Measurements from ENCODE around the gene S100A5. TPM values are rescaled to one million over a fixed set of nuclear protein-coding genes. Genes with fewer than 3 reads are reported as not detected.
"Not testable (repeated sequence)": the region's sequence is repeated elsewhere in the genome, so short reads cannot be mapped to it uniquely, and the experiment has no call there.

The S100A5 gene
- total and polyA plus RNA-seq, 7 experiments from 2014 or later, result 0.78 to 2.0 (median 1.2) TPM; not detected in 2

DNA sequence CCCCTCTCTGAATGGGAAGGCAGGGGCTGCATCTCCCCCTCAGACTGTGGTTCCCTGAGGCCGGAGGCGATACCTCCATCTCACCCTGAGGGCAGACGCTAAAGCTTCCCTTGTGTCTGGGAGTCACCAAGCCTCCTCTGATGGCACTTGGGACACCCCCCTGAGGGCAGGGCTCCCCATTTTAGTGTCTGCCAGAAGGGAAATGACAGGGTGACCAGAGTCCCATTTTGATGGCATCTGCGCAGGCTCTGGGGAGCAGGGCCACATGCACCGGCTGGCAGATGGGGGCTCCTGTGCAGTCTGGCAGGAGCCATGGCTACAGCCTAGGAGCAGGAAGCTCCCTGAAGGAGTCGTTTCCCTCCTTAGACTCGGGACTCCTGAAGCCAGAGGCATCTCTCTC lies 23.3 kb upstream of the S100A5 start:
- H3K4me1 ChIP-seq (ENCODE audit: control insufficient read depth in 2 of 2, insufficient read depth in 2 of 2, low read length in 2 of 2), result peaks cover 12 to 13% of the 10 kb centered on the region in 2 donors
- H3K4me3 ChIP-seq (ENCODE audit: low read length), result no peak overlapping the region
- Mint-ChIP-seq H3K36me3 (no peaks in the 10 kb centered on the region), H3K27ac (peak overlapping the region in 1 of 9 donors; percentile 56), H3K9me3 (no peaks in the 10 kb centered on the region), H3K27me3 (no peaks in the 10 kb centered on the region), H3K4me3 (no peak overlapping the region), H3K4me1 (peaks cover 25 to 36% (median 27%) of the 10 kb centered on the region in 7 donors)
- no peak for ATAC-seq
- H3K27ac ChIP-seq (ENCODE audit: low read depth, low read length), result no peak overlapping the region
- H3K9me3 ChIP-seq (ENCODE audit: control insufficient read depth in 2 of 3, low read length in 3 of 3), result no peaks in the 10 kb centered on the region
- ChIA-PET CTCF (interaction anchor here (1.3 to 4.1 kb wide), 3 partner anchors 19 to 53 kb away, joined by 3 to 31 read pairs (median 16); partner anchors contain the start of gene S100A4), POLR2A (interaction anchor here (0.6 to 1.9 kb wide), 7 partner anchors 19 to 590 kb away, joined by 3 to 6 read pairs (median 3); partner anchors contain the start of genes S100A4 and S100A5)
- H3K36me3 ChIP-seq (ENCODE audit: control insufficient read depth in 2 of 3, insufficient read depth in 3 of 3, low read length in 3 of 3), result no peaks in the 10 kb centered on the region
- H3K27me3 ChIP-seq (ENCODE audit: control insufficient read depth in 2 of 2, insufficient read depth in 2 of 2, low read length in 2 of 2), result no peaks in the 10 kb centered on the region
- intact Hi-C loops (cut with micrococcal nuclease), result no loop called here
- no peak for DNase-seq

DNA sequence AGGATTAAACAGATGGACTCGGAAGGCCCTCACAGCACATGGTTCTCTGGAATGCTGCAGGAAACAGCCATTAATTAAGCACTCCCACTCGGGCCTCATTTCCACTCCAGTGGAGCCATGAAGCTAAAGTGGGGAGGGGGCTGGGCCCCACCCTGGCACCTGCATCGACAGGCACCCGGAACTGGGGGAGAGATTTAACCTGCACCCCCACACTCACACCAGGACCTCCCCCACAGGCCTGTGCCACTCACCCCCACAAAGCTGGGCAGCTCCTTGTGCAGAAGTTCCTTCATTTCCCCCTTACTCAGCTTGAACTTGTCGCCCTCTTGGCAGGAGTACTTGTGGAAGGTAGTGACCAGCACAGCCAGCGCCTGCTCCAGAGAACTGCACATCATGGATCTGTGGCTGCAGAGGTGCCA lies 22.8 kb upstream of the S100A5 start:
- POLR2A ChIA-PET, result interaction anchor here (0.9 to 1.9 kb wide), 5 partner anchors 18 to 166 kb away, joined by 3 to 6 read pairs (median 4); partner anchors contain the start of genes S100A4 and S100A5

DNA sequence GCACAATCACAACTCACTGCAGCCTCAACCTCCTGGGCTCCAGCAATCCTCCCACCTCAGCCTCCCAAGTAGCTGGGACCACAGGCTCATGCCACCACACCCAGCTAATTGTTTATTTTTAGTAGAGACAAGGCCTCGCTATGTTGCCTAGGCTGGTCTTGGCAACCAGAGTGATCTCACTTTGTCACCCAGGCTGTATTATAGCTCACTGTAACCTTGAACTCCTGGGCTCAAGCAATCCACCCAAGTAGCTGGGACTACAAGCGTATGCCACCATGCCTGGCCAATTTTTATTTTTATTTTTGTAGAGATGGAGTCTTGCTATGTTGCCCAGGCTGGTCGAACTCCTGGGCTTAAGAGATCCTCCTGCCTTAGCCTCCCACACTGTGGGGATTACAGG lies 21.3 kb upstream of the S100A5 start:
- H3K9me3 ChIP-seq (ENCODE audit: control insufficient read depth in 2 of 3, low read length in 3 of 3); H3K27me3 Mint-ChIP-seq; H3K4me3 Mint-ChIP-seq; H3K9me3 Mint-ChIP-seq; ATAC-seq; H3K27ac ChIP-seq (ENCODE audit: low read depth, low read length); H3K36me3 Mint-ChIP-seq; H3K4me3 ChIP-seq (ENCODE audit: low read length); H3K27me3 ChIP-seq (ENCODE audit: control insufficient read depth in 2 of 2, insufficient read depth in 2 of 2, low read length in 2 of 2); DNase-seq; H3K36me3 ChIP-seq (ENCODE audit: control insufficient read depth in 2 of 3, insufficient read depth in 3 of 3, low read length in 3 of 3); intact Hi-C loops (cut with micrococcal nuclease): not testable (repeated sequence)
- POLR2A ChIA-PET, result interaction anchor here (1.1 to 1.5 kb wide), 4 partner anchors 10 to 29 kb away, joined by 4 to 10 read pairs (median 6); partner anchors contain the start of gene S100A5
- peaks cover 12 to 19% (median 13%) of the 10 kb centered on the region in 7 donors for H3K4me1 Mint-ChIP-seq
- peak overlapping the region in 1 of 9 donors; percentile 31 for H3K27ac Mint-ChIP-seq
- CTCF ChIA-PET, result interaction anchor here (0.7 kb wide), 1 partner anchor 13 kb away, joined by 3 read pairs; no protein-coding TSS in a partner anchor
- peaks cover 4 to 13% of the 10 kb centered on the region in 2 donors for H3K4me1 ChIP-seq (ENCODE audit: control insufficient read depth in 2 of 2, insufficient read depth in 2 of 2, low read length in 2 of 2)

More for the DNA sequence above, 22.8 kb upstream of the S100A5 start:
- Mint-ChIP-seq H3K27me3 (no peaks in the 10 kb centered on the region), H3K4me1 (peaks cover 22 to 31% (median 24%) of the 10 kb centered on the region in 7 donors), H3K27ac (peak overlapping the region in 2 of 9 donors; percentile 42 to 56), H3K9me3 (no peaks in the 10 kb centered on the region), H3K4me3 (no peak overlapping the region), H3K36me3 (no peaks in the 10 kb centered on the region)
- ATAC-seq (no peak), DNase-seq (no peak)
- CTCF ChIA-PET, result interaction anchor here (1.3 to 4.1 kb wide), 3 partner anchors 18 to 53 kb away, joined by 3 to 31 read pairs (median 16); partner anchors contain the start of gene S100A4
- intact Hi-C loops (cut with micrococcal nuclease), result no loop called here
- no peak overlapping the region for H3K4me3 ChIP-seq (ENCODE audit: low read length)
- no peaks in the 10 kb centered on the region for H3K36me3 ChIP-seq (ENCODE audit: control insufficient read depth in 2 of 3, insufficient read depth in 3 of 3, low read length in 3 of 3)
- H3K9me3 ChIP-seq (ENCODE audit: control insufficient read depth in 2 of 3, low read length in 3 of 3), result no peaks in the 10 kb centered on the region
- H3K27me3 ChIP-seq (ENCODE audit: control insufficient read depth in 2 of 2, insufficient read depth in 2 of 2, low read length in 2 of 2), result no peaks in the 10 kb centered on the region
- no peak overlapping the region for H3K27ac ChIP-seq (ENCODE audit: low read depth, low read length)
- peaks cover 12 to 13% of the 10 kb centered on the region in 2 donors for H3K4me1 ChIP-seq (ENCODE audit: control insufficient read depth in 2 of 2, insufficient read depth in 2 of 2, low read length in 2 of 2)

DNA sequence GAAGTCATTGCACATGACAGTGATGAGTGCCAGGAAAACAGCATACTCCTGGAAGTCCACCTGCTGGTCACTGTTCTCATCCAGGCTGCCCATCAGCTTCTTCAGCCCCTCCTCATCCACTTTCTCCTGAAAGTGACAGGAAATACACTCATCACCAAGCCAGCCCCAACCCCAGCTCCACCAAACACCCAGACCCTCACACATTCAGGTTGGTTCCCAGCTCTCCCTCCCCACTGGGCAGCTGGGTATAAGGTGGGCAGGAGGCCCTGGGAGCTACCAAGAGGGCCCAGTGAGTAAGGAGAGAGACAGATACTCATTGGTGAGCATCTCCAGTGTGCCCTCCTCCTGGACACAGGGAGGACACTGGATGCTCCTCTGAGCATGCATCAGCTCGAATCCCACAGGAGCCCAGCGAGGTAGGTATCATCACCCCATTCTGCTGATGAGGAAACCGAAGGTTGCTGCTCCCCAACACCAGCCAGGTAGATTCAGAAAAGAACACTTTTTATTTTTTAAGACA lies 20.8 kb upstream of the S100A5 start:
- Histone ChIP-seq H3K4me1 (ENCODE audit: control insufficient read depth in 2 of 2, insufficient read depth in 2 of 2, low read length in 2 of 2) (peaks cover 4 to 8% of the 10 kb centered on the region in 2 donors), H3K9me3 (ENCODE audit: control insufficient read depth in 2 of 3, low read length in 3 of 3) (no peaks in the 10 kb centered on the region), H3K36me3 (ENCODE audit: control insufficient read depth in 2 of 3, insufficient read depth in 3 of 3, low read length in 3 of 3) (no peaks in the 10 kb centered on the region), H3K27me3 (ENCODE audit: control insufficient read depth in 2 of 2, insufficient read depth in 2 of 2, low read length in 2 of 2) (no peaks in the 10 kb centered on the region), H3K27ac (ENCODE audit: low read depth, low read length) (no peak overlapping the region), H3K4me3 (ENCODE audit: low read length) (no peak overlapping the region)
- intact Hi-C loops (cut with micrococcal nuclease), result no loop called here
- no peaks in the 10 kb centered on the region for H3K36me3 Mint-ChIP-seq
- no peak overlapping the region for H3K4me3 Mint-ChIP-seq
- CTCF ChIA-PET, result interaction anchor here (0.7 to 1.5 kb wide), 3 partner anchors 12 to 29 kb away, joined by 3 to 6 read pairs (median 4); partner anchors contain the start of gene S100A5
- H3K27me3 Mint-ChIP-seq, result no peaks in the 10 kb centered on the region
- peak overlapping the region in 2 of 9 donors; percentile 33 to 67 for H3K27ac Mint-ChIP-seq
- ATAC-seq (no peak), DNase-seq (no peak)
- peaks cover 7 to 15% (median 8%) of the 10 kb centered on the region in 7 donors for H3K4me1 Mint-ChIP-seq
- POLR2A ChIA-PET, result interaction anchor here (1.1 to 1.5 kb wide), 4 partner anchors 10 to 29 kb away, joined by 4 to 10 read pairs (median 6); partner anchors contain the start of gene S100A5
- H3K9me3 Mint-ChIP-seq, result no peaks in the 10 kb centered on the region

DNA sequence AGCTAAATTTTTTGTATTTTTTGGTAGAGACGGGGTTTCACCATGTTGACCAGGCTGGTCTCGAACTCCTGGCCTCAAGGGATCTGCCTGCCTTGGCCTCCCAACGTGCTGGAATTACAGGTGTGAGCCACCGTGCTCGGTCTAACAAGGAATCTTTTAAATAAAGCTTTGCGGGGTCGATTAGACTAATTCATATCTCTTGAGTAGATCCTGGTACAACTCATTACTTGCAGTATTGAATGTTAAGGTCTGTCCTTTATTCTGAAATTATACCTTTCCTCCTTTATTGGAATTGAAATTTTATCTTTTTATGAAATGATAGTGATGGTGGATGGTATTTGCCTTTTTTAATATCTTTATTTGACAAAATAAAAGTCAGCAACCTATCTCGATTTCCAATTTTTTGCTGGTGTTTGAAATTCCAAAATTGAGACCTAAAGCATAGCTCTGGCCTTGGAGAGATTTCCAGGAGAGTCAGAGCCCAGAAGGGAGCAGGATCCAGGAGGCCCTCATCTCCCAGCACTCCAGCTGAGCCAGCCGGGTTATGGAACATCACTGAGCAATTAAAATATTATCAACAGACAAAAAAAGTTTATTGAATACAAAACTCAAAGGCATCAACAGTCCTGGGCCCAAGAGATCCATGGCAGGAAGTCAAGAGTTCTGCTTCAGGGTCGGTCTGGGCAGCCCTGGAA lies 20.2 kb upstream of the S100A5 start:
- no peaks in the 10 kb centered on the region for H3K9me3 Mint-ChIP-seq
- POLR2A ChIA-PET, result interaction anchor here (0.6 to 1.5 kb wide), 4 partner anchors 9 to 23 kb away, joined by 3 to 6 read pairs (median 4); partner anchors contain the start of gene S100A5
- ATAC-seq (no peak), DNase-seq (no peak)
- no peaks in the 10 kb centered on the region for H3K36me3 ChIP-seq (ENCODE audit: control insufficient read depth in 2 of 3, insufficient read depth in 3 of 3, low read length in 3 of 3)
- intact Hi-C loops (cut with micrococcal nuclease), result no loop called here
- H3K4me3 ChIP-seq (ENCODE audit: low read length), result no peak overlapping the region
- CTCF ChIA-PET, result interaction anchor here (0.9 to 1.5 kb wide), 2 partner anchors 19 to 28 kb away, joined by 4 to 6 read pairs; partner anchors contain the start of gene S100A5
- no peak overlapping the region for H3K27ac ChIP-seq (ENCODE audit: low read depth, low read length)
- H3K27ac Mint-ChIP-seq, result peak overlapping the region in 1 of 9 donors; percentile 4
- H3K36me3 Mint-ChIP-seq, result no peaks in the 10 kb centered on the region
- peaks cover 3 to 13% (median 4%) of the 10 kb centered on the region in 7 donors for H3K4me1 Mint-ChIP-seq
- no peak overlapping the region for H3K4me3 Mint-ChIP-seq
- no peaks in the 10 kb centered on the region for H3K27me3 ChIP-seq (ENCODE audit: control insufficient read depth in 2 of 2, insufficient read depth in 2 of 2, low read length in 2 of 2)
- no peaks in the 10 kb centered on the region for H3K9me3 ChIP-seq (ENCODE audit: control insufficient read depth in 2 of 3, low read length in 3 of 3)
- H3K4me1 ChIP-seq (ENCODE audit: control insufficient read depth in 2 of 2, insufficient read depth in 2 of 2, low read length in 2 of 2), result peaks cover 2% of the 10 kb centered on the region in 2 donors
- H3K27me3 Mint-ChIP-seq, result no peaks in the 10 kb centered on the region

DNA sequence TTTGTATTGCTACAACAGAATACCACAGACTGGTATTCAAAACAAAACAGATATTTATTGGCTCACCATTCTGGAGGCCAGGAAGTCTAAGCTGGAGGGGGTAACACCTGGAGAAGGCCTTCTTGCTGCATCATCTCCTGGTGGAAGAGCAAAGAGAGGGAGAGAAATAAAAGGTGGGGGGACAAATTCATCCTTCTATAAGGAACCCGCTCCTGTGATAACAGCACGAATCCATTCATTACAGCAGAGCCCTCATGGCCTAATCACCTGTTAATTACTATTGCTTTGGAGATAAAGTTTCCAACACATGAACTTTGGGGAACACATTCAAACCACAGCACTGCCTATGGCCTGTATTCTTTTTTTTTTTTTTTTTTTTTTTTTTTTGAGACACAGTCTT lies 19.5 kb upstream of the S100A5 start:
- Histone ChIP-seq H3K4me1 (ENCODE audit: control insufficient read depth in 2 of 2, insufficient read depth in 2 of 2, low read length in 2 of 2) (no peaks in the 10 kb centered on the region), H3K36me3 (ENCODE audit: control insufficient read depth in 2 of 3, insufficient read depth in 3 of 3, low read length in 3 of 3) (no peaks in the 10 kb centered on the region), H3K4me3 (ENCODE audit: low read length) (no peak overlapping the region), H3K27me3 (ENCODE audit: control insufficient read depth in 2 of 2, insufficient read depth in 2 of 2, low read length in 2 of 2) (no peaks in the 10 kb centered on the region), H3K27ac (ENCODE audit: low read depth, low read length) (no peak overlapping the region), H3K9me3 (ENCODE audit: control insufficient read depth in 2 of 3, low read length in 3 of 3) (no peaks in the 10 kb centered on the region)
- ATAC-seq (no peak), DNase-seq (no peak)
- H3K27me3 Mint-ChIP-seq, result no peaks in the 10 kb centered on the region
- peaks cover 0 to 9% (median 0%) of the 10 kb centered on the region in 7 donors for H3K4me1 Mint-ChIP-seq
- H3K27ac Mint-ChIP-seq, result no peak overlapping the region
- CTCF ChIA-PET, result interaction anchor here (1.0 to 1.5 kb wide), 2 partner anchors 7 to 27 kb away, joined by 4 to 6 read pairs; no protein-coding TSS in a partner anchor
- H3K9me3 Mint-ChIP-seq, result no peaks in the 10 kb centered on the region
- H3K36me3 Mint-ChIP-seq, result no peaks in the 10 kb centered on the region
- intact Hi-C loops (cut with micrococcal nuclease), result no loop called here
- POLR2A ChIA-PET, result interaction anchor here (0.6 kb wide), 1 partner anchor 23 kb away, joined by 3 read pairs; no protein-coding TSS in a partner anchor
- H3K4me3 Mint-ChIP-seq, result no peak overlapping the region

All from naive thymus-derived CD4-positive, alpha-beta T cell (primary cell).